Activated naive CD4-positive, alpha-beta T cell treated with anti-CD3 and anti-CD28 coated beads for 36 hours (primary cell): Measurements from ENCODE around the gene RRP8. TPM values are rescaled to one million over a fixed set of nuclear protein-coding genes. Genes with fewer than 3 reads are reported as not detected.

Experiments used
- CTCF ChIA-PET: fragments of 350-600 bp; sonication (Branson Sonifier 250); formaldehyde crosslinking; loops from one replicate; lab custom pipeline; 2021; ENCODE audit warnings: antibody characterized with exemption; lab: Charles Lee
- DNase-seq: peaks from one replicate; pipeline ENCODE4 v3.0.0-alpha.2; 2020
- H3K27ac Mint-ChIP-seq: one replicate; pipeline ENCODE4 v1.8.0; 2021; ENCODE audit warnings: mild to moderate bottlenecking, mixed read lengths
- H3K27me3 Mint-ChIP-seq: one replicate; pipeline ENCODE4 v1.8.0; 2021; ENCODE audit warnings: low read depth, mixed read lengths
- H3K36me3 Mint-ChIP-seq: one replicate; pipeline ENCODE4 v1.8.0; 2021; ENCODE audit warnings: low read depth, mixed read lengths
- H3K4me1 Mint-ChIP-seq: one replicate; pipeline ENCODE4 v1.8.0; 2021; ENCODE audit warnings: low read depth, mixed read lengths
- H3K4me3 Mint-ChIP-seq: one replicate; pipeline ENCODE4 v1.8.0; 2021; ENCODE audit warnings: mild to moderate bottlenecking, moderate library complexity, mixed read lengths
- H3K9me3 Mint-ChIP-seq: one replicate; pipeline ENCODE4 v1.8.0; 2021; ENCODE audit warnings: mixed read lengths
- intact Hi-C: fragments of 100-400 bp; cut with micrococcal nuclease; formaldehyde crosslinking; loops from one replicate; pipeline ENCODE4 v1.15.1; 2023
- total RNA-seq, 2 experiments: library from RNA; stranded (reverse); gene quantifications; one replicate each; pipeline ENCODE4 v1.2.3, GENCODE V29; 2021

Gene RRP8
- total RNA-seq, 2 experiments from 2014 or later: 31.9 to 33.5 TPM

GRCh38 chr11:6586434-6587359 lies 16.7 kb downstream of the RRP8 start:
- no peaks in the 10 kb centered on the region for H3K27me3 Mint-ChIP-seq
- intact Hi-C loops: no loop called here
- H3K4me3 Mint-ChIP-seq: no peak overlapping the region
- DNase-seq: no peak
- no peak overlapping the region for H3K27ac Mint-ChIP-seq
- peaks cover 34% of the 10 kb centered on the region for H3K36me3 Mint-ChIP-seq
- H3K9me3 Mint-ChIP-seq: peaks cover 24% of the 10 kb centered on the region
- CTCF ChIA-PET: interaction anchor here (0.7 to 1.2 kb wide), 4 partner anchors 41 to 224 kb away, joined by 3 to 4 read pairs (median 3); no protein-coding TSS in a partner anchor
- no peaks in the 10 kb centered on the region for H3K4me1 Mint-ChIP-seq

DNA sequence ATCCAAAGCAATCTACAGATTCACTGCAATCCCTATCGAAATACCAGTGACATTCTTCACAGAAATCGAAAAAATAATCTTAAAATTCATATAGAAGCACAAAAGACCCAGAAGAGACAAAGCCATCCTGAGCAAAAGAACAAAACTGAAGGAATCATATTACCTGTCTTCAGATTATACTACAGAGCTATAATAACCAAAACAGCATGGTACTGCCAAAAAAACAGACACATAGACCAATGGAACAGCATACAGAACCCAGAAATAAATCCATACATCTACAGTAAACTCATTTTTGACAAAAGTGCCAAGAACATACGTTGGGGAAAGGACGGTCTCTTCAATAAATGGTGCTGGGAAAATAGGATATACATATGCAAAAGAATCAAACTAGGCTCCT lies 18.9 kb downstream of the RRP8 start:
- Mint-ChIP-seq H3K27ac (no peak overlapping the region), H3K27me3 (no peaks in the 10 kb centered on the region), H3K36me3 (peaks cover 32% of the 10 kb centered on the region), H3K4me3 (no peak overlapping the region), H3K9me3 (peaks cover 24% of the 10 kb centered on the region), H3K4me1 (no peaks in the 10 kb centered on the region)
- CTCF ChIA-PET: no interaction called here
- DNase-seq: no peak
- intact Hi-C loops: no loop called here

DNA sequence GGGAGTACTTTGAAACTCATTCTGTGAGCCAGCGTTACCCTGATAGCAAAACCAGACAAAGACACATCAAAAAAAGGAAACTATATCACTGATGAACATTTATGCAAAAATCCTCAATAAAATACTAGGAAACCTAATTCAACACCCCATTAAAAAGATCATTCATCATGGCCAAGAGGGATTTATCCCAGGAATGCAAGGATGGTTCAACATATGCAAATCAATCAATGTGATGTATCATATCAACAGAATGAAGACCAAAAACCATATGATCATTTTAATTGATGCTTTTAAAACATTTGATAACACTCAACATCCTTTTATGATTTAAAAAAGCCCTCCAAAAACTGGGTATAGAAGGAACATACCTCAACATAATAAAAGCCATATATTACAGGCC lies 19.8 kb downstream of the RRP8 start:
- peaks cover 32% of the 10 kb centered on the region for H3K36me3 Mint-ChIP-seq
- H3K4me3 Mint-ChIP-seq: no peak overlapping the region
- intact Hi-C loops: no loop called here
- CTCF ChIA-PET: no interaction called here
- peaks cover 24% of the 10 kb centered on the region for H3K9me3 Mint-ChIP-seq
- no peaks in the 10 kb centered on the region for H3K4me1 Mint-ChIP-seq
- no peak overlapping the region for H3K27ac Mint-ChIP-seq
- no peak for DNase-seq
- no peaks in the 10 kb centered on the region for H3K27me3 Mint-ChIP-seq

- intact Hi-C loops: no loop called here
Observed at GRCh38 chr11:6579681-6580080, 23.7 kb downstream of the RRP8 start.

GRCh38 chr11:6578134-6578533 lies 25.3 kb downstream of the RRP8 start:
- no peak for DNase-seq
- H3K4me3 Mint-ChIP-seq: no peak overlapping the region
- peaks cover 8% of the 10 kb centered on the region for H3K9me3 Mint-ChIP-seq
- H3K36me3 Mint-ChIP-seq: peaks cover 11% of the 10 kb centered on the region
- CTCF ChIA-PET: no interaction called here
- H3K27me3 Mint-ChIP-seq: no peaks in the 10 kb centered on the region
- H3K27ac Mint-ChIP-seq: no peak overlapping the region
- H3K4me1 Mint-ChIP-seq: peaks cover 3% of the 10 kb centered on the region
- intact Hi-C loops: no loop called here

More at GRCh38 chr11:6579681-6580080, 23.7 kb downstream of the RRP8 start:
- CTCF ChIA-PET: interaction anchor here (0.6 to 1.6 kb wide), 3 partner anchors 75 to 613 kb away, joined by 3 read pairs; no protein-coding TSS in a partner anchor
- H3K9me3 Mint-ChIP-seq: peaks cover 20% of the 10 kb centered on the region
- no peaks in the 10 kb centered on the region for H3K27me3 Mint-ChIP-seq
- no peak overlapping the region for H3K4me3 Mint-ChIP-seq
- H3K36me3 Mint-ChIP-seq: peaks cover 23% of the 10 kb centered on the region
- H3K27ac Mint-ChIP-seq: no peak overlapping the region
- H3K4me1 Mint-ChIP-seq: peaks cover 3% of the 10 kb centered on the region
- DNase-seq: no peak

DNA sequence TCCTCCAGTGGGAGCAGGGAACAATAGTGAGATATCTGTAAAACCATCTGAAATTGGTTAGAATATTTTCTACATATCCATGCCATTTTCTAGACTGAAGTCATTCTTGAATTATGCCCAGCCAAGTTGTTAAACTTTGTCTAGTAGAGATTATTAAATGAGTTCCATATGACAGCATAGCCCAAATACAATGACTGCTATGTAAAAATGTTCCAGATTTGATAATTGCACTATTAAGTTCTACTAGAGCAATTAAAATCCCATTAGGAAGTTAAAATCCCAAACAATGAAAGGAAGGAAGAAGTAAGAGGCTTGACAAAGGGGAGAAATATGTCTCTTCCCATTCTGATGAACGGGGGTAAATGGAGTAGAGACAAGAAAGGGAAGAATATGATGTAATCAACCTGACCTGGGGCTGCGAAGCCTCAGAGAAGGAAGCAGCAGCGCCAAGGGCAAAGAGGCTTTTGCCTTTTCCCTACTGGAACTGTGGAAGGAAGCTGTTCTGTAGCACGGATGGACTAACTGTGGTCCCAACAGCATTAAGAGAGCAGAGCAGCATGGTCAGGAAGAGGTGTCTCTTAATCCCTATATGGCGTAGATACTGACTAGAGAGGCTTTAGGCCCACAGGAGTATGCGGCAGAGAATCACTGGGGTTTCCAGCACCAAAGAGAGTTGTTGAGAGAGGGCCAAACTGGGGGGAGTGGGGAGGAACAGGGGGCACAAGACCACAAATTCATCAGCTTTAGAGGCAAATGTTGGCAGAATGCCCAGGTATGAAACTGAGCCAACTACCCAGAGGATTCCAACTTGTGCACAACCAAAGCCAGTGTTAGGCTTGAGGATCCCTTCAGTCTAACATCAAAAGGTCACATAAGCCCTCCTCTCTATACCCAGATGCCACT lies 26.7 kb downstream of the RRP8 start:
- H3K36me3 Mint-ChIP-seq: peaks cover 2% of the 10 kb centered on the region
- DNase-seq: no peak
- intact Hi-C loops: no loop called here
- no peaks in the 10 kb centered on the region for H3K27me3 Mint-ChIP-seq
- H3K27ac Mint-ChIP-seq: no peak overlapping the region
- CTCF ChIA-PET: interaction anchor here (0.7 to 0.8 kb wide), 2 partner anchors 46 to 1314 kb away, joined by 3 read pairs; no protein-coding TSS in a partner anchor
- peaks cover 3% of the 10 kb centered on the region for H3K4me1 Mint-ChIP-seq
- no peak overlapping the region for H3K4me3 Mint-ChIP-seq
- no peaks in the 10 kb centered on the region for H3K9me3 Mint-ChIP-seq

GRCh38 chr11:6574816-6575715 lies 28.4 kb downstream of the RRP8 start:
- Mint-ChIP-seq H3K27me3 (no peaks in the 10 kb centered on the region), H3K9me3 (no peaks in the 10 kb centered on the region), H3K36me3 (peaks cover 4% of the 10 kb centered on the region), H3K4me1 (peaks cover 3% of the 10 kb centered on the region), H3K27ac (no peak overlapping the region), H3K4me3 (no peak overlapping the region)
- intact Hi-C loops: no loop called here
- CTCF ChIA-PET: interaction anchor here (0.7 kb wide), 1 partner anchor 44 kb away, joined by 3 read pairs; no protein-coding TSS in a partner anchor
- DNase-seq: no peak

- H3K27ac Mint-ChIP-seq: no peak overlapping the region
- H3K36me3 Mint-ChIP-seq: peaks cover 4% of the 10 kb centered on the region
- H3K4me3 Mint-ChIP-seq: no peak overlapping the region
- intact Hi-C loops: no loop called here
- CTCF ChIA-PET: interaction anchor here (1.3 kb wide), 1 partner anchor 111 kb away, joined by 3 read pairs; the partner anchor contains the start of gene MRPL17
- DNase-seq: no peak
- H3K4me1 Mint-ChIP-seq: peaks cover 3% of the 10 kb centered on the region
- no peaks in the 10 kb centered on the region for H3K27me3 Mint-ChIP-seq
- H3K9me3 Mint-ChIP-seq: no peaks in the 10 kb centered on the region
Observed at GRCh38 chr11:6572215-6572614, 31.2 kb downstream of the RRP8 start.

DNA sequence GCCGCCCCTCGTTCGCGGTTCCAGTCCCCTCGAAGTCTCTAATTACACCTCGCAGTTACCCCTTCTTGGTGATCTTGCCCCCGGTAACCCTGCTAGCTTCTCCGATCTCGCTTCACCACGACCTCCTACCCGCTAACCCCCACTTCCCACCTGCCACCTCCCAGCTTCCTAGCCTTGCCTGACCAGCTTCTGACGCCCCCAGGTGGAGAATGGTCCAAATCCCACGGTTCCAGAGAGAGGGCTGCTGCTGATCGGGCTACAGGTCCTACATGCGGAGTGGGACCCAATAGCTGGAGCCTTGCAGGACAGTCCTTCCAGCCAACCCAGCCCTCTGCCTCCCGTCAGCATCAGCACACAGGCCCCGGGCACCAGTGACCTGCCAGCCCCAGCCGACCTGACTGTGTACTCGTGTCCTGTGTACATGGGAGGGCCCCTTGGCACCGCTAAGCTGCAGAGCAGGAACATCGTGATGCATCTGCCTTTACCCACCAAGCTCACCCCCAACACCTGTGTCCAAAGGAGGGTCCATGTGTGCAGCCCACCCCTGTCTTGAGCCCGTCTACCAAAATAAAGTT lies 31.9 kb downstream of the RRP8 start:
- H3K9me3 Mint-ChIP-seq: no peaks in the 10 kb centered on the region
- CTCF ChIA-PET: no interaction called here

GRCh38 chr11:6570691-6571427 lies 32.6 kb downstream of the RRP8 start:
- DNase-seq: no peak
- H3K27ac Mint-ChIP-seq: no peak overlapping the region
- CTCF ChIA-PET: no interaction called here

More for the DNA sequence above, 31.9 kb downstream of the RRP8 start:
- no peak overlapping the region for H3K27ac Mint-ChIP-seq
- DNase-seq: no peak
- no peaks in the 10 kb centered on the region for H3K27me3 Mint-ChIP-seq
- H3K4me1 Mint-ChIP-seq: peaks cover 3% of the 10 kb centered on the region
- no peak overlapping the region for H3K4me3 Mint-ChIP-seq
- intact Hi-C loops: no loop called here
- peaks cover 4% of the 10 kb centered on the region for H3K36me3 Mint-ChIP-seq

DNA sequence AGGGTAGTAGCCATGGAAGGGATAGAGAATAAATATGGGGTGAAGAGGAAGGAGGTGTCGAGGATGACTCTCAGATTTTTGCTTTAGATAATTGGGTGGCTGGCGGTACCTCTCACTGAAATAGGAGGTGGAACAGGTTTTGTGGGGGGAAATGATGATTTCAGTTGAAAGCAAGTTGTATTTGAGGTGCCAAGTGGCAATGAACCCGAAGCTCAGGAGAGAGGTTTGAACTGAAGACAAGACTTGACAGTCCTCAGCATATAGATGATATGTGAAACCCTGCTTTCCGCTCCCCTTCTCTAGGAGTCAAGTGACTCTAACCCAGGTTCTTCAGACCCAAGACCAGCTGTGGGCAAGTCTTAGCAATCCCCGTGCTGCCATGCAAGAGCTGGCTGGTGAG lies 33.7 kb downstream of the RRP8 start:
- DNase-seq: no peak
- Mint-ChIP-seq H3K27me3 (no peaks in the 10 kb centered on the region), H3K36me3 (peaks cover 4% of the 10 kb centered on the region), H3K27ac (no peak overlapping the region), H3K4me1 (no peaks in the 10 kb centered on the region), H3K4me3 (no peak overlapping the region), H3K9me3 (no peaks in the 10 kb centered on the region)
- intact Hi-C loops: no loop called here
- CTCF ChIA-PET: interaction anchor here (0.6 kb wide), 1 partner anchor 967 kb away, joined by 3 read pairs; no protein-coding TSS in a partner anchor

More at GRCh38 chr11:6570691-6571427, 32.6 kb downstream of the RRP8 start:
- no peaks in the 10 kb centered on the region for H3K27me3 Mint-ChIP-seq
- peaks cover 4% of the 10 kb centered on the region for H3K36me3 Mint-ChIP-seq
- intact Hi-C loops: no loop called here
- peaks cover 3% of the 10 kb centered on the region for H3K4me1 Mint-ChIP-seq
- no peak overlapping the region for H3K4me3 Mint-ChIP-seq
- H3K9me3 Mint-ChIP-seq: no peaks in the 10 kb centered on the region
